HL-60 (cell line): ENCODE data around the gene TRIAP1.
A peak's percentile ranks its signal among the peaks of the same experiment; 100 is the strongest.

Experiments
- DNase-seq, 2 experiments: peaks; one replicate each; pipeline ENCODE4 v3.0.0-alpha.2; 2010 to 2020; ENCODE audit warnings: low read depth in 1 of 2, low spot score in 1 of 2
- H3K27ac ChIP-seq: fragments of 250-450 bp; sonication (Bioruptor Pico); replicated peaks from 2 replicates; pipeline ENCODE4 v1.5.1; 2020; ENCODE audit warnings: mild to moderate bottlenecking, moderate library complexity
- H3K27me3 ChIP-seq: fragments of 250-450 bp; sonication (Bioruptor Pico); 2 replicates; pipeline ENCODE4 v1.5.1; 2021; ENCODE audit warnings: mild to moderate bottlenecking, moderate library complexity; ENCODE audit not compliant: insufficient read depth, poor library complexity, severe bottlenecking
- H3K4me3 ChIP-seq: replicated peaks from 2 replicates; pipeline ENCODE4 v1.5.1; 2011; ENCODE audit warnings: mild to moderate bottlenecking, control low read depth, low read length; ENCODE audit not compliant: insufficient read depth
- CTCF ChIP-seq: IDR thresholded peaks from one replicate; pipeline ENCODE4 v1.5.1; 2011; ENCODE audit warnings: low read length, control low read depth, inconsistent platforms; ENCODE audit not compliant: insufficient read depth
- GABPA ChIP-seq: IDR thresholded peaks from 2 replicates; pipeline ENCODE4 v1.6.1; 2012; ENCODE audit warnings: low read depth
- POLR2AphosphoS5 ChIP-seq: IDR thresholded peaks from 2 replicates; pipeline ENCODE4 v1.6.1; 2012; ENCODE audit warnings: low read depth
- REST ChIP-seq: IDR thresholded peaks from 2 replicates; pipeline ENCODE4 v1.6.1; 2012; ENCODE audit warnings: low read depth; ENCODE audit not compliant: insufficient replicate concordance
- SPI1 ChIP-seq: IDR thresholded peaks from 2 replicates; pipeline ENCODE4 v1.6.1; 2012; ENCODE audit warnings: low read depth, mild to moderate bottlenecking, borderline replicate concordance
- long read RNA-seq: library from polyadenylated mRNA; unstranded; transcript quantifications from one replicate; pipeline ENCODE4 v2.0.0, GENCODE V29; 2020

TRIAP1 gene
- long read RNA-seq, transcript TRIAP1-202 (2 exons, 1,182 nt) = major isoform, 56 of 58 reads
- long read RNA-seq, partial matches to known transcripts = 0 of 58 reads
- long read RNA-seq, other reads (novel, unspliced or antisense) = 0 of 58 reads

GRCh38 chr12:120445911-120446843 is at the start of gene TRIAP1, which contains the start of gene GATC:
Gene TRIAP1, minus strand, starts transcription at chr12:120446384. Its CDS starts 12 bp downstream, at chr12:120446372.
Gene GATC, plus strand, starts transcription at chr12:120446444. Its CDS starts 37 bp downstream, at chr12:120446481.
- DNase-seq = peak; percentile 84 to 89
- Histone ChIP-seq H3K27me3 (no peaks in the 10 kb centered on the region), H3K27ac (peak within 1 kb of the TSS; percentile 93), H3K4me3 (peak within 1 kb of the TSS; percentile 89)
- TF ChIP-seq GABPA (peak; percentile 36; the same call in 1 of the 2 replicates), CTCF (no peak), REST (no peak), SPI1 (peak; percentile 38; the same call in 1 of the 2 replicates), POLR2AphosphoS5 (peak; percentile 97)

GRCh38 chr12:120495186-120495730 is 49.1 kb upstream of the TRIAP1 start:
- peak overlapping the region; percentile 97 for H3K4me3 ChIP-seq
- no peaks in the 10 kb centered on the region for H3K27me3 ChIP-seq
- no peak overlapping the region for H3K27ac ChIP-seq
- no peak for DNase-seq
- TF ChIP-seq REST = no peak
- TF ChIP-seq SPI1 = no peak
- no peak for TF ChIP-seq CTCF
- no peak for TF ChIP-seq GABPA
- TF ChIP-seq POLR2AphosphoS5 = no peak

GRCh38 chr12:120490833-120491512 is 44.8 kb upstream of the TRIAP1 start:
- H3K27ac ChIP-seq = no peak overlapping the region
- TF ChIP-seq REST = no peak
- TF ChIP-seq GABPA = no peak
- TF ChIP-seq POLR2AphosphoS5 = no peak
- no peak for TF ChIP-seq CTCF
- no peak for TF ChIP-seq SPI1

More at GRCh38 chr12:120490833-120491512, 44.8 kb upstream of the TRIAP1 start:
- Histone ChIP-seq H3K27me3 (no peaks in the 10 kb centered on the region), H3K4me3 (no peak overlapping the region)
- DNase-seq = no peak
